ENCODE data around the gene PRPF40B.

DNA sequence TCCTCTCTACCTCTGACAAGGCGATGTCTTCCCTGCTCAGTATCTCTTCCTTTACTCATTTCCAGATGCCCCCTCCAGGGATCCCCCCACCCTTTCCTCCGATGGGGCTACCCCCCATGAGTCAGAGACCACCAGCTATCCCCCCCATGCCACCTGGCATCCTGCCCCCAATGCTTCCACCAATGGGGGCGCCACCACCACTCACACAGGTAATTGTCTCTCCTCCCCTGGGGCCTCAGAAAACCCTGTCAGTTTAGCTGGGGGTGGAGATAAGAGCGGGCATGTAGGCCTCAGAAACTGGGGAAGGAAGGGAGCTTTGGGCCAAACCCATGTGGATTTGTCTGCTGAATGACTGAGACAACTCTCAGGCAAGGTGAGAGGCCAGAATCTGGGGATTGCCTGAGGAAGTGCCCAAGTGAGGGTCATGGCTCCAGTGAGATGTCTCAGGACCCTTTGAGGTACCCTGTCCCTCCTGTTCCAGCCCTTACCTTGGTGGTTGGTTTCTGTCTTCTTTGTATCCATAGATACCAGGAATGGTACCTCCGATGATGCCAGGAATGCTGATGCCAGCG, 8.1 kb downstream of the PRPF40B start:
- TF ChIP-seq CTCF (IDR thresholded peaks at IDR 0.05) (no peak), POLR2A (IDR thresholded peaks at IDR 0.05) (no peak)
